NCI-H226 (cell line): ENCODE results near the gene PCDH10.
"Not testable (repeated sequence)": the region's sequence is repeated elsewhere in the genome, so short reads cannot be mapped to it uniquely, and the experiment has no call there.

Experiments
- DNase-seq: peaks from one replicate; pipeline ENCODE4 v3.0.0-alpha.2; 2015

PCDH10 gene

DNA sequence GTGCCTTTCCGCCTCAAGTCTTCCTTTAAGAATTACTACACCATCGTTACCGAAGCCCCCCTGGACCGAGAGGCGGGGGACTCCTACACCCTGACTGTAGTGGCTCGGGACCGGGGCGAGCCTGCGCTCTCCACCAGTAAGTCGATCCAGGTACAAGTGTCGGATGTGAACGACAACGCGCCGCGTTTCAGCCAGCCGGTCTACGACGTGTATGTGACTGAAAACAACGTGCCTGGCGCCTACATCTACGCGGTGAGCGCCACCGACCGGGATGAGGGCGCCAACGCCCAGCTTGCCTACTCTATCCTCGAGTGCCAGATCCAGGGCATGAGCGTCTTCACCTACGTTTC lies 2.2 kb downstream of the PCDH10 start:
- no peak for DNase-seq

DNA sequence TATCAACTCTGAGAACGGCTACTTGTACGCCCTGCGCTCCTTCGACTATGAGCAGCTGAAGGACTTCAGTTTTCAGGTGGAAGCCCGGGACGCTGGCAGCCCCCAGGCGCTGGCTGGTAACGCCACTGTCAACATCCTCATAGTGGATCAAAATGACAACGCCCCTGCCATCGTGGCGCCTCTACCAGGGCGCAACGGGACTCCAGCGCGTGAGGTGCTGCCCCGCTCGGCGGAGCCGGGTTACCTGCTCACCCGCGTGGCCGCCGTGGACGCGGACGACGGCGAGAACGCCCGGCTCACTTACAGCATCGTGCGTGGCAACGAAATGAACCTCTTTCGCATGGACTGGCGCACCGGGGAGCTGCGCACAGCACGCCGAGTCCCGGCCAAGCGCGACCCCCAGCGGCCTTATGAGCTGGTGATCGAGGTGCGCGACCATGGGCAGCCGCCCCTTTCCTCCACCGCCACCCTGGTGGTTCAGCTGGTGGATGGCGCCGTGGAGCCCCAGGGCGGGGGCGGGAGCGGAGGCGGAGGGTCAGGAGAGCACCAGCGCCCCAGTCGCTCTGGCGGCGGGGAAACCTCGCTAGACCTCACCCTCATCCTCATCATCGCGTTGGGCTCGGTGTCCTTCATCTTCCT lies 2.7 kb downstream of the PCDH10 start:
- no peak for DNase-seq

DNA sequence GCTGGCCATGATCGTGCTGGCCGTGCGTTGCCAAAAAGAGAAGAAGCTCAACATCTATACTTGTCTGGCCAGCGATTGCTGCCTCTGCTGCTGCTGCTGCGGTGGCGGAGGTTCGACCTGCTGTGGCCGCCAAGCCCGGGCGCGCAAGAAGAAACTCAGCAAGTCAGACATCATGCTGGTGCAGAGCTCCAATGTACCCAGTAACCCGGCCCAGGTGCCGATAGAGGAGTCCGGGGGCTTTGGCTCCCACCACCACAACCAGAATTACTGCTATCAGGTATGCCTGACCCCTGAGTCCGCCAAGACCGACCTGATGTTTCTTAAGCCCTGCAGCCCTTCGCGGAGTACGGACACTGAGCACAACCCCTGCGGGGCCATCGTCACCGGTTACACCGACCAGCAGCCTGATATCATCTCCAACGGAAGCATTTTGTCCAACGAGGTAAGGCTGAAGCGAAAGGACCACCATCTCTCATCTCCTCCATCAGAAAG lies 3.3 kb downstream of the PCDH10 start:
- no peak for DNase-seq

DNA sequence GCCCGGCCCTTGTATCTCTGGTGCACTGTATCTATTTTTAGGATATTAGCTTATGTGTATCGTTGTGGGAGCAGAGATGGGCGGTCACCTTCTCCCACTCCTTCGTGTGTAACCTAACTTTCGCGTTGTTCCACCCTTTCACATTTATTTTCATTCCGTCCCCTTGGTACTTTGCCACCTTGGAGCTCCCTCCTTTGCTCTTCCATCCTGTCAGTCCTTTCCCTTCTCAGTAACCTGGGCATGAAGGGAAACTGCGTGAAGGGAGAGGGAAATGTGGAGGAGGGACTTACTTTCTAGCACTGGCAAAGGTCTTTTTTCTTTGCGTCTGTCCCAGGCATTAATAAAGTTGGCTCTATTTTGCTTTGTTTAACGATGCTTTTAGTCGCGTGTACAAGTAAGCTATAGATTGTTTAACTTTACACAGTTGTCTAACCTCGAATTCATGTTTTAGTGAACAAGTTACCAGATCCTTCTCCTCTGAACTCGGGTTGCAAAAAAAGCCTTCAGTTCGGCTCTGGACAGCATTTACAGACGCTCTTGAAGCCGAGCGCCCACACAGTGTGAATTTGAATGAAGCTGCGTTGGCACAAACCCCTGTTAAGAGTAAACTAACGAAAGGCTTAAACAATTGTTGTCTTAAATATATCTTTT lies 3.9 kb downstream of the PCDH10 start:
- DNase-seq = no peak

DNA sequence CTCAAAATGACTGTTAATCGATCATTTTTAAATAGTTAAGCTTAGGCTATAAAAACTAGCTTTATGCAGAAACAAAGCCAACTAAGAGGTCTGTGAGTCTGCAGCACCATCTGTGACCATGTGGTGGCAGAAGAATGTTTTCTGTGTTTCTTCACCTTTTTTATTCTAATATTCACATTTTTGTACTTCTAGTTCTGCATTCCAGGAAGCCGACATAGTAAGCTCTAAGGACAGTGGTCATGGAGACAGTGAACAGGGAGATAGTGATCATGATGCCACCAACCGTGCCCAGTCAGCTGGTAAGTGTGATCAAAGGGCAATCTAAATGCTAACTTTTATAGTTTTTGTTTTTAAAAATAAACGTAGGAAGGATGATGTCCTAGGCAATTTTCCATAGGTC lies 5.6 kb downstream of the PCDH10 start:
- DNase-seq = no peak

DNA sequence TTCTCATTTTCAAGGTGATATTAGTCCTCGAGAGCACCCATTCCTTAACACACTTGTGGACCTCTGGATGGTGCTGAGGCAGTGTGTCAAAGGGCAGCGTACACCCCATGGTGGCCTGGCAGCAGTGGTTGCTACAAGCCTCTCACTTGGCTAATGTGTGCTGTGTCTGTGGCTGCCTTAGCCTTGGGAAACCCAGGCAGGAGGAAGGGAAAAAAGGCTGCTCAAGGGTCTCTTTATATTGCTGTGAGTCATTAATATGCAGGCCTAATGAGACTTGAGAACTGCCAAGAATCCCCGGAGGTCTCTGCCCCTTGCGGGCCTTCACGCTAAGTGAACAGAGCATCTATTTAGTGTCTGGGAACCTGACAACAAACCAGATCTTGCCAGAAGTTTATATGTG lies 7.0 kb downstream of the PCDH10 start:
- DNase-seq = no peak

DNA sequence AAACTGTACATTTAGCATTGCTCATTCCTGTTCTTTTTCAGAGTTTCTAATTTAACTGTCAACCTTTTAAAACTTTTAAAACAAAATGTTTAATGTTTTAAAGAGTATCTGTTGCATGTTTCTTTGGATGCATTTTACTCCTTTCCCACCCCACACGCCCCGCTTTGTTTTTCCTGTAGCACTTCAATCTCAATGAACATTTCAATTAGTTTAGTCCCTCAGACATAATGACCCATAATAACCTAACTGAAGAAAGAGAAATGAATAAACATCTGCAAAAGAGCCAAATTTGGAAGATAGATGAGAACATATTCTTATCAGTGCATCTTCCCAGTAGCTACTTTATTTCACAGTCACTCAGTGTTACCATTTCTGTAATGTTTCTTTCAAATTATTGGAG lies 7.5 kb downstream of the PCDH10 start:
- no peak for DNase-seq

DNA sequence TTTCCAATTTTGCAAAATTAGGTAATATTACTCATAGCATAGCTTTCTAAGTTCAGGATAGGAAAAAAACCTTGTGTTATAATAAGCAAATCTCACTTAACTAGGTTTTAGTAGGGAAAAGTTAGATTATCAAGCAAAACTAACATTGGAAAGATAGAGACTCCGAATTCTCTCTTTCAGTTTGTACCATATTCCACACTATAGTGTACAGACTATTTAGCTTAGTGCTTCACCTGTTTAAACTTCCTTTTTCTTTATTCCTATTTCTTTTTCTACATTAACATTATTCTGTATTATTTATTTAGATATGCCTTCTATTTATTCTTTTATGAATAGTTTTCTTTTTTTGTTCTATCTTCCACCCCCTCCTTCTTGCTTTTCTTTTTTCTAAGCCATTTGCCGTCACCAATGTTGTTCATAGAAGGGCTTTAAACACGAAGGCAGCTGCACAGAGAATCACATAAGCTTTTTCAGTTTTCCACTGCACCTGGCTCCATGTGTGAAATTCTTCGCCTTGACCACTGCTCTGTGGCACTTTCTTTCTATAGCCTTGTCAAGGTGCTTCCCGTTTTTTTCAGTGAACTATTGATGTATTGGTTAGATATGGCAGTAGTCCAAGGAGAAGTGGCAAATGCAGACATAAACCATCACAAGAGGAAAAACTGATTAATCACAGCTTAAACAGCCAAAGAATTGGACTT lies 8.5 kb downstream of the PCDH10 start:
- no peak for DNase-seq

DNA sequence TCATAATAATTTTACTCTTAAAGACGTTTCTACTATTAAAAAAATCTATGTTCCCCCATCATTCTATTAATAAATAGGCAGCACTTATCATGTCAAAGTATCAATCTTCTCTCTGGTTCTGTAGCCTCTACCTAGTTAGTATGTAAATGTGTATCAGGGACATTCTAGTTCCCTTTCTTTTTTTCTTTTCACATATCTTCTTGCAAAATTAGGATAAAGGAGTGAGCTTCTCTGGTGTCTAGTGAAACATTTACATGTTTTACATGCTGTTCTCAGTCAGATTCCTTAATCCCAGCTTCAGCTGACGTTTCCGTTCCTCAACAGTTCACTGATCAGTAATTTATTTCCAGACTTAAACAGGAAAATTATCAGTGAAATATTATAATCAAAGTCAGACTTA lies 11.8 kb downstream of the PCDH10 start:
- no peak for DNase-seq

DNA sequence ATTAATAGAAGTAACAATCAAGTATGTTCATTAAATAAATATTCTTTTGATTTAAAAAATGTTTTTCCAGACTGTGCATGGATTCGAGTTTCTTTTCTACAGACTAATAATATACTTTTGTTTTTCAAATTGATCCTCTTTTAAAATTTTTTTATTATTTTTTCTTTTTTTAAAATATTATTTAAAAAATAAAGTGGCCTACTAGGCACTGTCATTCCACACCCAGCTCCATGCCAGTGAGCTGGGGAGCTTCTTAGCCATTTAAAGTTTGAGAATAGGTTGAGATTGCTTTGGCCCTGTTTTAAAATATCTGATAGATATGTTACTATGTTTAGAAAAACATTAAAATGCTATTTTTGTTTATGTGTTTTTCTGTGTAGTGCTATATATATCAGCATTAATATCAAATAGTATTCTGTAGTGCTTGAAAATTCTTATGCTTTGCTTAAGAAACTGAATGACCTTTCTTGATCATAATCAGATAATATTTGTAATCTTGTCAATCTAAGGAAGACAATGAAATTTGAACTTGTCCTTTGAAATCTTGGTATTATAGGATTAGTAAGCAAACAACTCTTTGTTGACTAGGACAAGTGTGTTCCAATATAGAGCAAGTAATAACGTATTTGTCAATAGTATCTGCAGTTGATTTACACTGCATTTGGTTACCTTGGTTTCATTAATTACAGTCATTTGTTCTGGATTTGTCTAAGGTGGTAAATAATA lies 12.6 kb downstream of the PCDH10 start:
- DNase-seq = no peak

DNA sequence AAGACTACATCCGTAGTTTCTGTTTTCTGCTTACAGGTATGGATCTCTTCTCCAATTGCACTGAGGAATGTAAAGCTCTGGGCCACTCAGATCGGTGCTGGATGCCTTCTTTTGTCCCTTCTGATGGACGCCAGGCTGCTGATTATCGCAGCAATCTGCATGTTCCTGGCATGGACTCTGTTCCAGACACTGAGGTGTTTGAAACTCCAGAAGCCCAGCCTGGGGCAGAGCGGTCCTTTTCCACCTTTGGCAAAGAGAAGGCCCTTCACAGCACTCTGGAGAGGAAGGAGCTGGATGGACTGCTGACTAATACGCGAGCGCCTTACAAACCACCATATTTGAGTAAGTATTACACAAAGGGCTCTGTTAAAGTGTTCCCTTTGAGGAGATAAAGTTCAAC lies 13.8 kb downstream of the PCDH10 start:
- no peak for DNase-seq

DNA sequence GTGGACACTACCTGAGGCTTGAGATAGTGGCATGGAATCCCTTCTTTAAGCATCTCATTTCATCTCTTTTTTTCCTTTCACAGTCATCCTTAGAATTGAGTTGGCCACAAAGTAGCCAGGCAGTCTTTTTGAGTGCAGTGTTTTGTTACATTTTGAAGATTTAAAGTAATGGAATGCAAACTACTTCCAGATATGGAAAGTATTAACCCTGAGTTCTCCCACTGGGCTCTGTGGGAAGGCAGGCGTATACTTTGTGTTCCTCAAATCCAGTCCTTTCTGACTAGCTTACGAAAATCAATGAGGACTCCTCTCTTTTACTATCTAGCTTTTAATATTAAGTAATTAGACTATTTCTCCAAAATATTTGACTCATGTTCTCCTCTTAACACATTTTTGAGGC lies 29.9 kb downstream of the PCDH10 start:
- DNase-seq = no peak

DNA sequence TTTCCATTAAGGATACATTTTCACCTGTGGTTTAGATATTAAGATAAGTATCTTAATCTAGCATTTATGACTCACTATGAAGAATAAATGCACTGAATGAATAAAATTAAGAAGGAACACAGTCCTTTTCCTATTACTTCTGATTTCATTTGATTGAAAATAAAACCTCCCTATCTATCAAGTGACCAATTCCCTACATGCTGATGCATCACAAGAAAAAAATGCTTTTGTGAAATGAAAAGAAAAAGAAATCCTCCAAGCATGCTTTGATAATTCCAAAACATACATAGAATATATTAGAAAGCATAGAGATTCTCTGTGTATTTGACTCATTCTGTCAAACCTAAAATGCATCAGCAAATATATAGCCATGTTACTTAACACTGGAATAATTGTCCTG lies 37.1 kb downstream of the PCDH10 start:
- no peak for DNase-seq

DNA sequence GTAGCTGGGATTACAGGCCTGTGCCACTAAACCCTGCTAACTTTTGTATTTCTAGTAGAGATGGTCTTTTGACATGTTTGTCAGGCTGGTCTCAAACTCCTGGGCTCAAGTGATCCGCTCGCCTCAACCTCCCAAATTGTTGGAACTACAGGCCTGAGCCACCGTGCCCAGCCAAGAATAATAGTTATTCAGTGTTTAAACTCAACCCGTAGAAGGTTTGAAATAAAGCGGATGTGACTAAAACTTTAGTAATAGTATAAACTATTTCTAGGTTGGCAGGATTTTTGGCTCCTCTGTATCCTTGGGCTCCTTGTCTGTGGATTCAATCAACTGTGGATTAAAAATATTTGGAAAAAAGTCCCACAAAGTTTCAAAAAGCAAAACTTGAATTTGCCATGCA lies 37.8 kb downstream of the PCDH10 start:
- DNase-seq = no peak

DNA sequence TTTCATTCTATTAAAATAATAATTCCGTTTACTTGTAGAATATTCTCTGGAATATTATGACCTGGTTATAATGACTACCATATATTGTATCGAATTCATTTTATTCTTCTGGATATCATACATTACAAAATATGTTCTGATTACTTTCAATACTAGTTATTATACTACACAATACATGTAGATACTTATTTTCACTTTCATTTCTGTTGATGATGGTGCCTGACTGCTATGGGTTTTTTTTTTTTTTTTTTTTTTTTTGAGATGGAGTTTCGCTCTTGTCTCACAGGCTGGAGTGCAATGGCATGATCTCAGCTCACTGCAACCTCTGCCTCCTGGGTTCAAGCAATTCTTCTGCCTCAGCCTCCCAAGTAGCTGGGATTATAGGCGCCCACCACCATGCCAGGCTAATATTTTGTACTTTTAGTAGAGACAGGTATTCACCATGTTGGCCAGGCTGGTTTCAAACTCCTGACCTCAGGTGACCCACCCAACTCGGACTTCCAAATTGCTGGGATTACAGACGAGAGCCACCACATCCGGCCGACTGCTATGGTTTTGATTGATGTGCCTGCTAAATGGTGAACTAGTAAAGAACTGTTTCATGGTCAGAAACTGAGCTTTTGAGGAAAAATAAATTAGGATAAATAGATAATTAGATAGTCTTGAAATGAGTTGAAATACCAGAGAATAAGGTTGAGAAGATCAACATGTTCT lies 39.5 kb downstream of the PCDH10 start:
- no peak for DNase-seq

DNA sequence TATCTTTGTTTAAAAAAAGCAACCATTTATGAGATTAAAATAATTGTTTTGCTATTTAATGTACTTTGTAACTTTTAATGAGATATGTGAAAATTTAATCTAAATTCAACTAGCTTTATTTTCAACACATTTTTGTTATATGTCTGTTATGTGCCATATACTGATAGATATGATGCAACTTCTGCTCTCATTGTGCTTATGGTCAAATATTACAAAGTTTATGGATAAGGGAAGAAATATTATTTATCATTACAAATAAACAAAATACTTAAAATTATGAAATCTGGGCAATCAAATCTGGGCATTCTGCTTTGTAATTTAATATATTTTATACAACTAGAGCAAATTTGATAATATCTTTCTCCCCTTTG lies 40.0 kb downstream of the PCDH10 start:
- DNase-seq = no peak

DNA sequence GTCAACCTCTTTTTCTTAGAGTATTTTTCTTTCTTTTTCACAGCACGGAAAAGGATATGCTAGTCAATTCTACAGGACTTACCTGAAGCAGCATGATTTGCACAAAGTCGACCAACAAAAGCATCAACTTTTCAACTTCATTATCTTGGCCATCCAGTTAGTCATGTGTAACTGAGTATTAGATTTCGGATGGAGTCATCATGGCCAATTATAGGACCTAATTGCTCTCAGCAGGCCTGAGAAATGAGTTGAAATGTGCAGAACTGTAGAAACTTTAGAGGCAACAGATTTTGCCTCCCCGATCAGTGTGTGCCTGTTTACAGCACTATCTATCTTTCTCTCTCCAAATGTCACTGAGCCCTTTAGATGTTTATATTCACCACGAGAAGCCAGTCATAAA lies 41.0 kb downstream of the PCDH10 start:
- no peak for DNase-seq

DNA sequence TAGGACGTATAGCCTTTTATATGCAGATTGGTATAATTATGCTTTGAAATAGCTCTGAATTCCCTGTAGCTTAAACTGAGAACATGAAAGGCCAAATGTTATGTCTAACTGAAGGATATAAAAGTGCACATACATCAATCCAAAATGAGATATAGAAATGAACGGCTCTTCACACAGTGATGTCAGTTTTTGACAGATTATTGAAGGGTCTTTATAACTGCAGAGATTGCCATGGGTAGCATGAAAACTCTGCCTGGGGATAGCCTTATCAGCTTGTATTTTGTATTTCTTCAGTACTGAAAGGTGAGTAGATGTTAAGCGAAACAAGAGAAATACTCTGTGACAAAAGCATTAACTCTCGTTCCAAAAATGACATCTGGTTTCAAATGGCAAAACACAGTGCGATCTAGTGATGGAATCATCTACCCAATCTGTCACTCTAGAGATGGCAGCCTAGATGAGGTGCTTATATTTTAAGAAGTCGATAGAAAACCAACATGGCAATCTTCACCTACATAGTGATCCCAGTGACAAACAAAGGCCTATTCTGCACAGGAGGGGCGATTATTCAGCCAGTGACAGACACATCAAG lies 59.7 kb downstream of the PCDH10 start:
- DNase-seq = no peak

DNA sequence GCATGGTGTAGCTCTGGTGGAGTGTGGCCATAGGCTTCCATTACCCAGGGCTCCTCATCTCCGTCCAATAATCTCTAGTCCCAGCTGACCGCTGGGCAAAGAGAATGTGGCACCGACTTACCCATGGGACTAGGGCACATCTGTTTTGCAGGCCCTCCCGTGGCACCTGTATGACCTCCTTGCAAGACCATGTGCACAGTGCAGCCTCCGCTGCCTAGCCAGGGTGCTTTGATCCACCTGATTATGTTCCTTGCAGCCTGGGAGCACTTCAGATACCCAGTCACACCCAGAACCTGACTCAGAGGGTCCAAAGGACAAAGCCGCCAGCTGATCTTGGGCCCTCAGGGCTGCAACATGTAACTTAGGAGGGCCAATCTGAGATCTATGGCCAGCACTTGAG lies 84.8 kb downstream of the PCDH10 start:
- DNase-seq = no peak

DNA sequence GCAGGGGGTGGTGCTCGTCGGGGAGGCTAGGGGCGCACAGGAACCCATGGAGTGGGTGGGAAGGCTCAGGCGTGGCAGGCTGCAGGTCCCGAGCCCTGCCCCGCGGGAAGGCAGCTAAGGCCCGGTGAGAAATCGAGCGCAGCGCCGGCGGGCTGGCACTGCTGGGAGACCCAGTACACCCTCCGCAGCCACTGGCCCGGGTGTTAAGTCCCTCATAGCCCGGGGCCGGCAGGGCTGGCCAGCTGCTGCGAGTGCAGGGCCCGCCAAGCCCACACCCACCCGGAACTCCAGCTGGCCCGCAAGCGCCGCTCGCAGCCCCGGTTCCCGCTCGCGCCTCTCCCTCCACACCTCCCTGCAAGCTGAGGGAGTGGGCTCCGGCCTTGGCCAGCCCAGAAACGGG lies 91.4 kb downstream of the PCDH10 start:
- DNase-seq = not testable (repeated sequence)
